Activated T-helper 1 cell treated with anti-CD3 and anti-CD28 coated beads, Interleukin-12 subunit alpha, Interleukin-12 subunit beta, Interleukin-2, Interleukin-4 antibody, amounts not matched to agents 30 ng/mL and 10 ng/mL and 1 ng/mL, durations not matched to agents 14 hours and 24 hours and 36 hours (primary cell): Measurements from ENCODE around the gene ZNF618. TPM values are rescaled to one million over a fixed set of nuclear protein-coding genes. Genes with fewer than 3 reads are reported as not detected.

ENCODE experiments used
- DNase-seq: peaks from one replicate; pipeline ENCODE4 v3.0.0; 2021; ENCODE audit warnings: low spot score
- H3K27ac Mint-ChIP-seq: one replicate; pipeline ENCODE4 v1.8.0; 2021; ENCODE audit warnings: mild to moderate bottlenecking, mixed read lengths
- H3K27me3 Mint-ChIP-seq: one replicate; pipeline ENCODE4 v1.8.0; 2022; ENCODE audit warnings: mild to moderate bottlenecking, moderate library complexity, mixed read lengths; ENCODE audit not compliant: insufficient read depth
- H3K36me3 Mint-ChIP-seq: one replicate; pipeline ENCODE4 v1.8.0; 2021; ENCODE audit warnings: low read depth, mixed read lengths
- H3K4me1 Mint-ChIP-seq: one replicate; pipeline ENCODE4 v1.8.0; 2021; ENCODE audit warnings: low read depth, mixed read lengths
- H3K4me3 Mint-ChIP-seq: one replicate; pipeline ENCODE4 v1.8.0; 2021; ENCODE audit warnings: mild to moderate bottlenecking, moderate library complexity, mixed read lengths
- H3K9me3 Mint-ChIP-seq: one replicate; pipeline ENCODE4 v1.8.0; 2021; ENCODE audit warnings: mixed read lengths
- intact Hi-C: fragments of 100-400 bp; cut with micrococcal nuclease; formaldehyde crosslinking; loops from one replicate; pipeline ENCODE4 v1.15.1; 2024
- total RNA-seq: library from RNA; stranded (reverse); gene quantifications from 2 replicates; pipeline ENCODE4 v1.2.3, GENCODE V29; 2022

The ZNF618 gene
- total RNA-seq, 1 donor from 2014 or later, result 0.16 TPM

DNA sequence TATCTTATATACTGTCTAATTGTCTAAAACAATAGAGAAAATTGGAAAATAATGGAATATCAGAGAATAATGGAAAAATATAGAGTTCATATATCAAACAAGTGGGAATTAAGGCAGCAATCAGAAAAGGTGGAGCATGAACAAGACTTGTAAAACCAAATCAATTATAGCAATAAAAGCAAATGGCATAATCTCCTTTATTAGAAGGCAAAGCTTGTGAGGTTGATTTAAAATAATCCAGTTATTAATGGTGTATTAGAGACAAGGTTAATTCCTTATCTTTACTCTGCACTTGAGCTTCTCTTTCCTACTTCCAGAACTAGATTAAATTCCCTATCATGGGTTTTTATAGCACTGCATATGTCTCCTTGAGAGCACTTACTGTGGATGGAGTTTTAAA is 137.9 kb downstream of the ZNF618 start:
- no peak for DNase-seq
- Mint-ChIP-seq H3K4me3 (no peak overlapping the region), H3K4me1 (no peaks in the 10 kb centered on the region), H3K36me3 (no peaks in the 10 kb centered on the region), H3K9me3 (no peaks in the 10 kb centered on the region), H3K27me3 (peaks cover 3% of the 10 kb centered on the region), H3K27ac (no peak overlapping the region)
- intact Hi-C loops, result no loop called here

DNA sequence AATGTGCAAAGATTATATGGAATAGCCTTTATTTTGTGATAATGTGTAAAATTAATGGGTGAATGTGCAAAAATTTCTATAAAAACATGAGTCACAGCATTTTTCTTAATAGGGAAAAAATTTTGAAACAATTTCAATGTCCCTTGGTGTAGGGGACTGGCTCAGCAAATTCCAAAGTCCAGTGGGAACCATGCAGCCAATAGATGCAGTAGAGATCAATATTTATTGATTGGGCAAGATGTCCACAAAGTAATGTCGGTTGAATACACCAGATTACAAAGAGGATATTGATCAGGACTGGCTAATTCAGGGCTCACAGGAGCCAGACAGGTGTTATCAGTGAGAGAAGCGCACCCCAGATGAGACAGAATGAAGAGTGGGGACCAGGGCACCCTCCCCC is 139.5 kb downstream of the ZNF618 start:
- H3K4me3 Mint-ChIP-seq, result no peak overlapping the region
- intact Hi-C loops, result no loop called here
- H3K9me3 Mint-ChIP-seq, result no peaks in the 10 kb centered on the region

DNA sequence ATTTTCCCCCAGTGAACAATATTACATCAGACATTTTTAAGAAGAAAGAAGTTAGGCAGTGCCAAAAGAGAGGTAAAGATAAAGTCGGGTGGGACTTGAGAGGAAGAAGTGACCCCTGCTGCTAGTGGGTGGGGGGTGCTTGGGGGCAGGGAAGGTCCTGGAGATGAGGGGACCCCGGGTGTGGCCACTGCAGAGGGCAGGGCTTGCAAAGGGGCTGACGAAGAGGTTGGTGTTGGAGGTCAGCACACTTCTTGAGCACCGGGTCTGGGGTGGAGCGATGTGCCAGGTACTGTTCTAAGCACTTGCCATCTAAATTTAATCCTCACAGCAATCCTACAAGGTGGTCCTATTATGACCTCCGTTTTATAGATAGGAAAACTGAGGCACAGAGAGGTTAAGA is 140.0 kb downstream of the ZNF618 start:
- Mint-ChIP-seq H3K4me3 (no peak overlapping the region), H3K9me3 (no peaks in the 10 kb centered on the region), H3K27ac (no peak overlapping the region), H3K4me1 (no peaks in the 10 kb centered on the region), H3K27me3 (peaks cover 3% of the 10 kb centered on the region), H3K36me3 (no peaks in the 10 kb centered on the region)
- DNase-seq, result no peak
- intact Hi-C loops, result no loop called here

More for the DNA sequence above, 139.5 kb downstream of the ZNF618 start:
- peaks cover 3% of the 10 kb centered on the region for H3K27me3 Mint-ChIP-seq
- no peaks in the 10 kb centered on the region for H3K4me1 Mint-ChIP-seq
- H3K36me3 Mint-ChIP-seq, result no peaks in the 10 kb centered on the region
- DNase-seq, result no peak
- no peak overlapping the region for H3K27ac Mint-ChIP-seq

DNA sequence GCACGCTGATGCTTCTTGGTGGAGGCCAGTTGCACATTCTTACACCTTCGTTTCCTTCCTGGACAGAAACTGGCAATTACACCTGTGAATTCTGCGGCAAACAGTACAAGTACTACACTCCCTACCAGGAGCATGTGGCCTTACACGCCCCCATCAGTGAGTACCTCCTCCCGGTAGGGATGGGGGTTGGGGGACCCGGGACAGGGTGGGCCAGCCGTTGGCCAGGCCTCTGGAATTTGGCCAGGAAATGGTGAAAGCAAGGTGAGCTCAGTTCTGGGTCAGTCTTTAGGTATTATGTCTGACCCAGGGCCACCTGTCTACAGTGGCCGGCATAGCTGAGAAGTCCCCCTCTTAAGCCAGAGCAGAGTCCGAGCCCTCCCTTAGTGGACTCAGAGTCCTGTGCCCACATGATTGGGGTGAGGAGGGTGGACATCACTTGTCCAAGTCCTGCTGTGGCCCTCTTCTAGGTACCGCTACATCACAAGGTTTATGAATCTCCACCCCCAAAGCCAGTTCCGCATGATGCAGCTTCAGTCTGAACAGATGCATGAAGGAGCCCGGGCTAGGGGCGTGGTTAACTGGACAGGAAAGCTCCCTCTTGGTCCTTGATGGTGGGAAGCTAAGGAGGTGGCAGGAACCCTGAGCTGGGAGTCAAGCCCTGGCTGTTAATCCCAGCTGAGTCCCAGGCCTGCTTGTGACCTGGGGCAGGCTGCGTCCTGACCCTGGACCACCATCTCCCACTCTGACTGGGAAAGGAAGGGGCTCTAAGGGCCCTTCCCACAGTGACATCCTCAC is 140.7 kb downstream of the ZNF618 start:
- H3K4me1 Mint-ChIP-seq, result no peaks in the 10 kb centered on the region
- H3K9me3 Mint-ChIP-seq, result no peaks in the 10 kb centered on the region
- no peaks in the 10 kb centered on the region for H3K36me3 Mint-ChIP-seq
- no peak overlapping the region for H3K27ac Mint-ChIP-seq
- H3K27me3 Mint-ChIP-seq, result no peaks in the 10 kb centered on the region
- intact Hi-C loops, result no loop called here
- no peak overlapping the region for H3K4me3 Mint-ChIP-seq
- no peak for DNase-seq

DNA sequence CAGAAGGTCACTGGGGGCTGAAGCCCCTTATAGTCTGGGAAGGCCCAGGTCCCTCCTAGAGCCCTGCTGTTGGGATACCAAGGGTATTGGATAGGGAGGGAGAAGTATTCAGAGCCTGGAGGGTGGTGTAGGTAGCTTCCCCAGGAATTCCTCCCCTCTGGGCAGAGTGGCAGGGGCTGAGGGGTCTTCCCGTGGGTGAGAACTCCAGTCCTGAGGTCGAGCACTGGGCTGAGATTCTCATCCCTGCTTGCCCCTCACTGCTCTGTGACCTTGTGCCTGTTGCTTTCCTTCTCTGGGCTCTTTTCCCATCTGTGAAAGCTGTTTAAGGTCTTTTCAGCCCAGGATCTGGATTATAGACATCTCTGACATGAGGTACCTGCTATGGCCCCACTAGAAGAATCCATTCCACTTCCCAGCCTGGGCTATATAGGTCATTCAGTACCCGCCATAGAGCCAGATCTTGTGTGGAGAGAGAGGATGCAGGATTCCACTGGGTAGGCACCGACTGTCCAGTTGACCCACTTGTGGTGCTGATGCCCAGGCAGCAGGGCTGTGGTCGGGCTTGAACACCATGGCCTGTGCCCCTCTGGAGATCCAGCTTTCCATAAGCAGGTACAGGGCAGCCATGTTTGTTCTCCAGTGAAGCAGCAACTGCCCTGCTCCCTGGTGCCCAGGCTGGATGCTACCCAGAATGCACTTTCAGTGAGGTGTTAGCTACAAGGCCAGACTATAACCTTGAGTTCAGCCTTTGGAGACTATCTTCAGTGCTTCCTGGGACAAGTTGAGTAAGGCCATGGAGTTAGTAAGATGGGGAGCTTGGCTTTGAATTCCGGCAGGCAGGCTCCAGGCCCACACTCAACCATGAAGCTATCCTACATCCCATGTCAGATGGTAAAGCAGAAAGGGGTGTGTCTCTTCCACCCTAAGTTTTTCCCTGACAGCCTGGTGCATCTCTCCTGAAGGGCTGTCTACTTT is 141.9 kb downstream of the ZNF618 start:
- H3K27ac Mint-ChIP-seq, result no peak overlapping the region
- H3K9me3 Mint-ChIP-seq, result peaks cover 3% of the 10 kb centered on the region
- no peaks in the 10 kb centered on the region for H3K36me3 Mint-ChIP-seq
- H3K27me3 Mint-ChIP-seq, result no peaks in the 10 kb centered on the region
- H3K4me1 Mint-ChIP-seq, result no peaks in the 10 kb centered on the region
- no peak overlapping the region for H3K4me3 Mint-ChIP-seq
- DNase-seq, result no peak
- intact Hi-C loops, result no loop called here

DNA sequence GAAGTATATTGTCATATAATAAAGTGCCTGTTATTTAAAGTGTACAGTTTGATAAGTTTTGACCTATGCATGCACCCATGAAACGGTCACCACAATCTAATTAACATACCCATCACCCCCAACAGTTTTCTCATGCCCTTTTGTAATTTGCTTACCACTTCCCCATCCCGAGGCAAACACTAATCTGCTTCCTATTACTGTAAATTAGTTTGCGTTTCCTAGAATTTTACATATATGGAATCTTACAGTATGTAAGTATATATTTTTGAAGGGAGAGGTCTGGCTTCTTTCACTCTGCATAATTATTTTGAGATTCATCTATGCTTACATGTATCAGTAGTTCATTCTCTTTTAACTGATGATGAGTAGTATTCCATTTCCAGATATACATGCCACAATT is 145.5 kb downstream of the ZNF618 start:
- Mint-ChIP-seq H3K9me3 (peaks cover 18% of the 10 kb centered on the region), H3K4me3 (no peak overlapping the region), H3K27me3 (peaks cover 2% of the 10 kb centered on the region), H3K36me3 (no peaks in the 10 kb centered on the region), H3K27ac (no peak overlapping the region), H3K4me1 (no peaks in the 10 kb centered on the region)
- no peak for DNase-seq
- intact Hi-C loops, result no loop called here

DNA sequence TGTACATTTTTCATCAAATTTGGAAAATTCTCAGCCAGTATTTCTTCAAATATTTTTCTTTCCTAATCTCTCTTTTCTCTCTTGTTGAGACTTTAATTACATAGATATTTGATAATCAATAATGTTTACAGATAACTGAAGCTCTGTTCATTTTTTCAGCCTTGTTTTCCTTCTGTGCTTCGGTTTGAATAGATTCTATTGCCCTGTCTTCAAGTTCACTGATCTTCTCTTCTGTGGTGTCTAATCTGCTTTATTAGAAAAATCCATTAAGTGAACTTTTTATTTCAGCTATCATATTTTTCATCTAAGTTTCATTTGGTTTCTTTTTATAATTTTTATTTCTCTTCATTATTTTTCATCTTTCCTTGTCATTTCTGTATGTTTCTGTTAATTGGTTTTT is 147.9 kb downstream of the ZNF618 start:
- Mint-ChIP-seq H3K4me3 (no peak overlapping the region), H3K27ac (no peak overlapping the region), H3K9me3 (peaks cover 18% of the 10 kb centered on the region), H3K27me3 (peaks cover 2% of the 10 kb centered on the region), H3K4me1 (no peaks in the 10 kb centered on the region), H3K36me3 (no peaks in the 10 kb centered on the region)
- intact Hi-C loops, result no loop called here
- no peak for DNase-seq

DNA sequence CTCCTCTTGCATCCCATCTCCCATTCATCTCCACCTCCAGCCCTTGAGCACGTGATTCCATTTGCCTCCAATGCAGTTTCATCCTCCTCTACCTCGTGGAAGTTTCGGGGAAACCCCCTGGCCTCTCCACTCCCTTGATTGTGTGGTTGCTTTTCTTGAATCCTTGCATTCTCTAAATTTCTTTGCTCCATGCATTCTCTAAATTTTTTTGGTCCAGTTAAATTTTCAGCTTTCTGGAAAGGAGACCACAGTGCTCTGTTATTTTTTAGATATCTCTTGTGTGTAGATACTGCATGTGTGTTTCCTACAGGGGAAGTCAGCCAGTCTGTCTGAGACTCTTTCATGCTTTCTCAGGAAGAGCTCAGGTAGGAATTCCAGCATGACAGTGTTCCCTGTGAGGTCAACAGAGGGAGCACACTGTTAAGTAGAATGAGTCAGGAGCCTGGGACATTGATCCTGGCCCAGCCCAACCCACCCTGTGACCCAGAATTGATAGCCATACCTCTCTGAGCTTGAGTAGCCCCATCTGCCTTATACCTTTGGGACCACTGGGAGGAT is 149.2 kb downstream of the ZNF618 start:
- H3K27ac Mint-ChIP-seq, result no peak overlapping the region
- no peaks in the 10 kb centered on the region for H3K36me3 Mint-ChIP-seq
- H3K27me3 Mint-ChIP-seq, result peaks cover 2% of the 10 kb centered on the region
- no peak for DNase-seq
- intact Hi-C loops, result no loop called here
- no peaks in the 10 kb centered on the region for H3K4me1 Mint-ChIP-seq
- peaks cover 18% of the 10 kb centered on the region for H3K9me3 Mint-ChIP-seq
- H3K4me3 Mint-ChIP-seq, result no peak overlapping the region

DNA sequence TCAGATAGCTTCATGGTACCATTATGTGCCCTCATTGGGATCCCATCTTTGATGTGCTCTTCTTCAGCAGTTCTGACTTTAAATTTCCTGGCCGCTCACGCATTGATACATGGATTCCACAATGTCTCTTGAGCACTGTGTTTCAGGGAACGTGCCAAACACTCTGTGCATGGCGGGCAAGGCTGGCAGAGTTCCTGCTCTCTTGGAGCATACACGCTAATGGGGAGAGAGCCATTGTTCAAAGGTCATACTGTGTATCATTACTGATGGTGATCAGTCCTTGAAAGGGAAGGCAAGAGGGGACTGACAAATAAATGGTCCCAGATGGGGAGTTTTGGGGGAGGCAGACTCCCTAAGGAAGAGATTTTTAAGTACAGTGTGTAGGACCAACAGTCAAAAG is 149.7 kb downstream of the ZNF618 start:
- H3K4me3 Mint-ChIP-seq, result no peak overlapping the region

DNA sequence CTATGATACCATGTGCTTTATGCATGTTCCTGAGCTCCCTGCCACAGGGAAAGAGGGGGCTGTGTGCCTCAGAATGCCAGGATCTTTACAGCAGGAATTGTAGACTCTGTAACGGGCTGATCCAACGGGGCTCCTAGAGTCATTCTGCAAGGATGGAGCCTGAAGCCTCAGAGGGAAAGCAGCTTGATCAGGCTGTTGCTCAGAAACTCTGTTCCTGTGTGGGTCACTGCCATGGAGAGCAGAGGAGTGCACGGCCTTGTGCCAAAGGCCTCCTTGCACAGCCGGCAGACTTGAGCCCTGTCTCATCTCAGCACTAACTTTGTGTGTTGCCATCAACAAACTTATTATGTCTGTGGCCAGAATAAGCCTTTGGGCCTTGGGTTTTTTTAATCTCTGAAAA is 150.2 kb downstream of the ZNF618 start:
- intact Hi-C loops, result no loop called here
- no peaks in the 10 kb centered on the region for H3K4me1 Mint-ChIP-seq
- H3K36me3 Mint-ChIP-seq, result no peaks in the 10 kb centered on the region
- peaks cover 2% of the 10 kb centered on the region for H3K27me3 Mint-ChIP-seq
- H3K27ac Mint-ChIP-seq, result no peak overlapping the region
- H3K9me3 Mint-ChIP-seq, result peaks cover 18% of the 10 kb centered on the region
- no peak for DNase-seq
- H3K4me3 Mint-ChIP-seq, result no peak overlapping the region

More for the DNA sequence above, 149.7 kb downstream of the ZNF618 start:
- Mint-ChIP-seq H3K27ac (no peak overlapping the region), H3K9me3 (peaks cover 18% of the 10 kb centered on the region), H3K27me3 (peaks cover 2% of the 10 kb centered on the region), H3K4me1 (no peaks in the 10 kb centered on the region), H3K36me3 (no peaks in the 10 kb centered on the region)
- intact Hi-C loops, result no loop called here
- DNase-seq, result no peak

DNA sequence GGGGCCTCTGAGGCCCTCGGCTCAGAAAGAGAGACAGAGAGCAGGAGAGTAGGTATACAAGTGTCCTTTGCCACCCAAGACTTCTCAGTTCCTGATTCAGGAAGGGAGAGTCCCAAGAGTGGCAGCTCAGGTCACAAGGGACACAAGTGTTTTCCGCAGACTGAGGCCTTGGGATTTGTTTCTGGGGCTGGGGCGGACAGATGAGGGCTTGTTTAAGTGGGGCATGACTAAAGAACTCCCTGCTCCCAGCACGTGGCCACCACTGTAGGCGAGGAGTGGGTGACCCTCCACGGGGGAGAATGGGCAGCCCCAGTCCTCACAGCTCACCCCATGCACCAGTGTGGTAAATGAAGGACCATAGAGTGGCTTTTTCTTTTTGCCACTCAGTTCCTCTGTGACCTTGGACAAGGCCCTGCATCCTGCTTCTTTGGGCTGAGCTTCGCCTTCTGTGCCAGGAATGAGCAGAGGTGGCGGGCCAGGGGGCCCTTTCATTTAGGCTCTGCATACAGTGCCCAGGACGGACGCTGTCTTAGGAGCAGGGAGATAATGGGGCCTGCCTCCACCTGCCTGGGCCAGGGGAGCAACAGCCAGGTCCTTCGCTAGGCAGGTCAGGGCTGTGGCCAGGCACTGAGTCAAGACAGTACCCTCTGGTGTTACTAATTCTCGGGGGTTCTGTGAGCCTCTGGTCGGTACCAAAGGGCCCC is 151.2 kb downstream of the ZNF618 start:
- intact Hi-C loops, result no loop called here
- Mint-ChIP-seq H3K4me3 (no peak overlapping the region), H3K4me1 (no peaks in the 10 kb centered on the region), H3K27ac (no peak overlapping the region), H3K36me3 (no peaks in the 10 kb centered on the region), H3K9me3 (peaks cover 18% of the 10 kb centered on the region), H3K27me3 (peaks cover 2% of the 10 kb centered on the region)
- DNase-seq, result no peak

DNA sequence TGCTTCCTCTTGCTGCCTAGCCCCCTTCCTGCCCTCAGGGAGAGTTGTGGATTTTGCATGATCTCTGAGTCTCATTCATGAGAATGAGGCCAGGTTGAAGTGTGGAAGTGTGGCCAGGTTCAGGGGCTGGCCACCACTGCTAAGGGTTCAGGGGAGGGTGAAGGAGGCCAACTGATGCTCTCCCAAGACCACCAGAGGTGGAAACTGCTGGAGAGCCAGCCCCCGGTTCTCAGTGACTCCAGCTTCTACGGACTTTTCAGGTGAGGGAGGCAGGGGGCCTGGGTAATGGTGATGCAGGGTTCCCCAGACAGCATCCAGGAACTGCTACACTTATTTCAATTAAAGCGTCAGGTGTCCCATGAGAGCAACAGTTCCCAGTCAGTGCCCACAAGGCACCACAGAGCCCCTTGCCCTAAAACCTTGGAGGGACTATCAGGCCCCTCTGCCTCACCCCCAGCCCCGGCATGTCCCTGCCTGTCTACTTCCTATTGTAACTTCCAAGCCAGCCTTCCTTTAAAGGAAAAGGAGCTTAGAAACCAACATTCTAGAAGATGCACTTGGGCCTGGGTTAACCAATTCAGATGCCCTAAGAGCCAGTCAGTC is 151.9 kb downstream of the ZNF618 start:
- peaks cover 14% of the 10 kb centered on the region for H3K9me3 Mint-ChIP-seq
- H3K4me1 Mint-ChIP-seq, result no peaks in the 10 kb centered on the region
- no peak overlapping the region for H3K27ac Mint-ChIP-seq
- H3K27me3 Mint-ChIP-seq, result peaks cover 2% of the 10 kb centered on the region
- no peaks in the 10 kb centered on the region for H3K36me3 Mint-ChIP-seq
- intact Hi-C loops, result no loop called here
- no peak overlapping the region for H3K4me3 Mint-ChIP-seq
- DNase-seq, result no peak
